Stromal cell of bone marrow (primary cell): ENCODE measurements around the gene KIFBP.
A peak's percentile ranks its signal among the peaks of the same experiment; 100 is the strongest.
"Not testable (repeated sequence)": the region's sequence is repeated elsewhere in the genome, so short reads cannot be mapped to it uniquely, and the experiment has no call there.

ENCODE experiments used
- DNase-seq: peaks from one replicate; pipeline ENCODE4 v3.0.0-alpha.2; 2012; ENCODE audit warnings: low read depth

Gene KIFBP

GRCh38 chr10:68988530-68989316, at the start of gene KIFBP:
Gene KIFBP (plus strand): TSS chr10:68988803. CDS start chr10:68988833, 30 bp downstream.
- DNase-seq: peak; percentile 98

GRCh38 chr10:68938884-68939283, 49.7 kb upstream of the KIFBP start:
- DNase-seq: no peak

DNA sequence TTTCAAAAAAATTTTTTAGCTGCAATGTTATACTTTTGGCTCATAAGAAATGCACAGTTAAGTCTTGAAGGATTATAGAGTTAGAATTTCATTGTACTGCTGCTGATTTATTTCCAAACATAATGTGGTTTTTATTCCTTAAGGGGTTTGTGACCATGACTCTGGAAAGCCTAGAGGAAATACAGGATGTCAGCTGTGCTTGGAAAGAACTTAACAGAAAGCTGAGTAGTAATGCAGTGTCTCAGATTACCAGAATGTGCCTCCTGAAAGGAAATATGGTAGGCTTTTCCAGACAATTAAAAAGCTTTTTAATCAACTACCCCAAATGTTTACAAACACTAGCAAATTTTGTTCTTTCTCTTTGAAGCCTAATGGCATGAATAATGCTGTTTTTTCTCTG, 47.7 kb upstream of the KIFBP start:
- DNase-seq: not testable (repeated sequence)

DNA sequence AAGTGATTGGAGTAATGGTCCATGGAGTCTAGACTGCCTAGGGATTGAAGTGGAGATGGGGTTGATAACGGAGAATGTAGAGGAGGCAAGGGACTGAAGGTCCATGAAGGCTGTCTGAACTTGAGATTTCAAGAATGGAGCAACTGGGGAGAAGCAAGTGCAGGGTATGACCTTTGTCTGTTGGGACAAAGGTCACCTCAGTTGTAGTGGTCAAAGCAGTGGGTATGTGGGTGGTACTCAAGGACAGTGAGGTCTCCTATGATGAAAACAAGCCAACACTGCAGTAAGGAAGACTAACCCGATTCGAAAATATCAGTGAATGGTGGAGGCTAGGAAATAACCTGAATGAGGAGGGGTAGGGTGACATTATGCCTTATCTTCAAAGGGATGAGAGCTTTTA, 38.0 kb upstream of the KIFBP start:
- DNase-seq: no peak

GRCh38 chr10:68954904-68955303, 33.7 kb upstream of the KIFBP start:
- DNase-seq: no peak

GRCh38 chr10:68955355-68955831, 33.2 kb upstream of the KIFBP start:
- no peak for DNase-seq

- DNase-seq: peak; percentile 87
Measured at GRCh38 chr10:68955832-68956532, 32.6 kb upstream of the KIFBP start, which contains the start of gene DDX21. Gene DDX21 (plus strand): TSS chr10:68956170. CDS start chr10:68956226, 56 bp downstream.

GRCh38 chr10:68957284-68957615, 31.4 kb upstream of the KIFBP start:
- no peak for DNase-seq

GRCh38 chr10:68957654-68958053, 30.9 kb upstream of the KIFBP start:
- DNase-seq: no peak

DNA sequence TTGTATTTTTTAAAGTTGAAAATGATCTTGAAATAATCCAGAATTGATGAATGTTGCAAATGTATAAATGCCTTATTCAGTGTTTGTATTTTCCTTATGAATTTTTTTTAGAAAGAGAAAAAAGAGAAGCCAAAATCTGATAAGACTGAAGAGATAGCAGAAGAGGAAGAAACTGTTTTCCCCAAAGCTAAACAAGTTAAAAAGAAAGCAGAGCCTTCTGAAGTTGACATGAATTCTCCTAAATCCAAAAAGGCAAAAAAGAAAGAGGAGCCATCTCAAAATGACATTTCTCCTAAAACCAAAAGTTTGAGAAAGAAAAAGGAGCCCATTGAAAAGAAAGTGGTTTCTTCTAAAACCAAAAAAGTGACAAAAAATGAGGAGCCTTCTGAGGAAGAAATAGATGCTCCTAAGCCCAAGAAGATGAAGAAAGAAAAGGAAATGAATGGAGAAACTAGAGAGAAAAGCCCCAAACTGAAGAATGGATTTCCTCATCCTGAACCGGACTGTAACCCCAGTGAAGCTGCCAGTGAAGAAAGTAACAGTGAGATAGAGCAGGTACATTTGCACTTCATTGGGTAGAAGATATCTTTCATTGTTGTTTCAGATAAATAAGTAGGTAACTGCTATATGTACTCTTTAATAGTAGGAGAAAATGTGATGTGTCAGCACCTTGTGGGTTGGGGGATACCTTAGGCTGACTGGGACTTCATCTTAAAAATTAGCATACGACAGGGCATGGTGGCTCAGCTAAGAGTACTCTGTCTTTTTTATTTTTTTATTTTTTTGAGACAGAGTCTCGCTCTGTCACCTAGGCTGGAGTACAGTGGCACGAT, 28.7 kb upstream of the KIFBP start:
- no peak for DNase-seq

DNA sequence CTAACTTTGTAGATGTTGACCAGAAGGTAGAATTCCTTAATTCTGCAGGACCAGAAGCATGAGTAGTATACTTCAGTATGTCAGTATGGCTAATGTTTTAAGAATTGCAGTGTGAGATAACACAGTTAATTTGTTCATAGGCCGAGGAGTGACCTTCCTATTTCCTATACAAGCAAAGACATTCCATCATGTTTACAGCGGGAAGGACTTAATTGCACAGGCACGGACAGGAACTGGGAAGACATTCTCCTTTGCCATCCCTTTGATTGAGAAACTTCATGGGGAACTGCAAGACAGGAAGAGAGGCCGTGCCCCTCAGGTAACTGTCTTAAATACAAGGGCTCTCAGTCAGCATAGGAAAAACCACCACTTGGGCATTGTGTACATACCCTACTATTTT, 25.5 kb upstream of the KIFBP start:
- no peak for DNase-seq

GRCh38 chr10:68973975-68974374, 14.6 kb upstream of the KIFBP start:
- DNase-seq: no peak

DNA sequence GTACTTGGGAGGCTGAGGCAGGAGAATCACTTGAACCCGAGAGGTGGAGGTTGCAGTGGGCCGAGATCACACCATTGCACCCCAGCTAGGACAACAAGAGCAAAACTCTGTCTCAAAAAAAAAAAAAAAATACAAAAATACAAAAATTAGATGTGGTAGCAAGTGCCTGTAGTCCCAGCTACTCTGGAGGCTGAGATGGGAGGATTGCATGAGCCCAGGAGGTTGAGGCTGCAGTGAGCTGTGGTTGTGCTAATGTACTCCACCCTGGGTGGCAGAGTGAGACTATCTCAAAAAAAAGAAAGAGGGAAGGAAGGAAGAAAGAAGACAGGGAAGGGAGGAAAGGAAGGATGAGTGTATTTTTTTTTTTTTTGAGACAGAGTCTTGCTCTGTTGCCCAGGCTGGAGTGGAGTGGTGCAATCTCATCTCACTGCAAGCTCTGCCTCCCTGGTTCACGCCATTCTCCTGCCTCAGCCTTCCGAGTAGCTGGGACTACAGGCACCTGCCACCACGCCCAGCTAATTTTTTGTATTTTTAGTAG, 12.6 kb upstream of the KIFBP start:
- DNase-seq: not testable (repeated sequence)

DNA sequence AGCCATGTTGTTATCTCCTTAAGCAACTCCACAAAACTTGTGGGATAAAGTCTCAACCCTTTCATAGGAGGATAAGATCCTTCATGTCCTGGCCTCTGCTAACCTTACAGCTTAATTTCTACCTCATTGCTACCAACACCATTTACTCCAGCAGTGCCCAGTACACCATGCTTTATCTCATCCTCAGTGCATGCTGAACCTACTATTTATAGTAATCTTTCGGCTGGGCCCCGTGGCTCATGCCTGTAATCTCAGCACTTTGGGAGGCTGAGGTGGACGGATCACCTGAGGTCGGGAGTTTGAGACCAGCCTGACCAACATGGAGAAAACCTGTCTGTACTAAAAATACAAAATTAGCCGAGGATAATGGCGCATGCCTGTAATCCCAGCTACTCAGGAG, 8.9 kb upstream of the KIFBP start:
- not testable (repeated sequence) for DNase-seq

- no peak for DNase-seq
Measured at GRCh38 chr10:68981074-68981473, 7.5 kb upstream of the KIFBP start.

- no peak for DNase-seq
Measured at GRCh38 chr10:68982389-68982788, 6.2 kb upstream of the KIFBP start.

DNA sequence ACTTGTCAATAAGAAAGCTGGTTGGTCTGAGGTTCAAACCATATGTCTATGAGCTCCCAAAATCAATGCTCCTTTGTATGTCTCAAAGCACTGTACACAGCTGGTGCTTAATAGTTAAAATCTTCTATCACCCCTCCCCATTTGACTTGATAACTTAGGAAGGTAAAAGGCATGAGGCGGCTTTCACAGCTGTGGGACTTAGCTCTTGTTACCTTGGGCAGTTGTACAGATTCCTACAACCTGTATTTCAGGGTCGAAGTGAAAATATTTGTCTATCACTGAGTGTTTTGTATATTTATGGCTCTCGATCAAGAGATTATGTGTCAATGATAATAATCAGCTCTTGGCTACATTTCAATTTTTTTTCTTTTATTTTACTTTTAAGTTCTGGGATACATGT, 992 bp upstream of the KIFBP start:
- DNase-seq: no peak

- no peak for DNase-seq
Measured at GRCh38 chr10:68989317-68989990, 851 bp downstream of the KIFBP start.

- peak; percentile 91 for DNase-seq
Measured at GRCh38 chr10:68992636-68993440, 4.2 kb downstream of the KIFBP start.

GRCh38 chr10:68997211-68997610, 8.6 kb downstream of the KIFBP start:
- no peak for DNase-seq

DNA sequence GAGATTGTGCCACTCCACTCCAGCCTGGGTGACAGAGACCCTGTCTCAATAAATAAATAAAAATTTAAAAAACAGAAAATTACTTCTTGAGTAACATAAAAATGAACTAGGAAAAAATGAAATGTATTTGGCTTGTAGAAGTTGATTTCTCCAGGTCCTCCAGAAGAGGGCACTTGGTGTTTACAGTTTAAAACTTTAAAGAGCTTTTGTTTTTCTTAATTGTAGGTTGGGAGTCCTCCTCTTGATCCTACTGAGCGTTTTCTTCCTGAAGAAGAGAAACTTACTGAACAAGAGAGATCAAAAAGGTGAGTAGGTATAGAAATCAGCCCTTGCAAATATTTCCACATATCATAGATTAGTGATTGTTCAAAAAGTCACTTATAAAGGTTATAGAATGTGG, 16.2 kb downstream of the KIFBP start:
- DNase-seq: peak; percentile 54
